A549 (cell line): ENCODE data around the gene ATXN7L1.

Source experiments
- CTCF ChIP-seq: fragments of >200 bp; sonication (Bioruptor Twin); formaldehyde crosslinking; IDR thresholded peaks from 3 replicates; pipeline ENCODE4 v1.5.1; 2016
- ESRRA ChIP-seq: fragments of 150-350 bp; IDR thresholded peaks from 2 replicates; pipeline ENCODE4 v1.6.1; 2014; ENCODE audit warnings: mild to moderate bottlenecking, low read length, borderline replicate concordance
- FOXS1 ChIP-seq: fragments of 250-450 bp; sonication (Bioruptor Pico); IDR thresholded peaks from 2 replicates; pipeline ENCODE4 v1.5.0; 2020; ENCODE audit warnings: mild to moderate bottlenecking, moderate library complexity
- KDM1A ChIP-seq: fragments of 200-600 bp; sonication (generic); IDR thresholded peaks from 2 replicates; pipeline ENCODE4 v1.6.1; 2016; ENCODE audit warnings: low read depth, mild to moderate bottlenecking
- MAX ChIP-seq: IDR thresholded peaks from 2 replicates; pipeline ENCODE4 v1.6.1; 2012
- POLR2A ChIP-seq: IDR thresholded peaks from 2 replicates; pipeline ENCODE4 v1.6.1; 2012; ENCODE audit warnings: mild to moderate bottlenecking, low read length
- RAD21 ChIP-seq, 2 experiments: fragments of >200 bp in 1 of 2; sonication (Bioruptor Twin) in 1 of 2; formaldehyde crosslinking in 1 of 2; IDR thresholded peaks in 1 of 2; conservative IDR thresholded peaks in 1 of 2; 2 replicates in 1 of 2; 3 replicates in 1 of 2; pipeline ENCODE4 v1.6.1; 2012 to 2018; ENCODE audit warnings: inconsistent platforms in 1 of 2
- TF ChIP-seq, protein P1 (sequence below): fragments of 200-600 bp; sonication (generic); IDR thresholded peaks from 2 replicates; pipeline ENCODE4 v1.6.1; 2016; ENCODE audit warnings: antibody characterized with exemption, mild to moderate bottlenecking, moderate library complexity
- TF ChIP-seq, protein P2 (sequence below): fragments of 250-450 bp; sonication (Bioruptor Pico); IDR thresholded peaks from 2 replicates; pipeline ENCODE4 v1.5.0; 2021; ENCODE audit warnings: mild to moderate bottlenecking, moderate library complexity, borderline replicate concordance
- TF ChIP-seq, protein P3 (sequence below): fragments of 450-650 bp; IDR thresholded peaks from 2 replicates; pipeline ENCODE4 v1.6.1; 2014; ENCODE audit warnings: antibody characterized with exemption

GRCh38 chr7:105577251-105577650 lies 299.1 kb downstream of the ATXN7L1 start:
- TF ChIP-seq, protein P1, sequence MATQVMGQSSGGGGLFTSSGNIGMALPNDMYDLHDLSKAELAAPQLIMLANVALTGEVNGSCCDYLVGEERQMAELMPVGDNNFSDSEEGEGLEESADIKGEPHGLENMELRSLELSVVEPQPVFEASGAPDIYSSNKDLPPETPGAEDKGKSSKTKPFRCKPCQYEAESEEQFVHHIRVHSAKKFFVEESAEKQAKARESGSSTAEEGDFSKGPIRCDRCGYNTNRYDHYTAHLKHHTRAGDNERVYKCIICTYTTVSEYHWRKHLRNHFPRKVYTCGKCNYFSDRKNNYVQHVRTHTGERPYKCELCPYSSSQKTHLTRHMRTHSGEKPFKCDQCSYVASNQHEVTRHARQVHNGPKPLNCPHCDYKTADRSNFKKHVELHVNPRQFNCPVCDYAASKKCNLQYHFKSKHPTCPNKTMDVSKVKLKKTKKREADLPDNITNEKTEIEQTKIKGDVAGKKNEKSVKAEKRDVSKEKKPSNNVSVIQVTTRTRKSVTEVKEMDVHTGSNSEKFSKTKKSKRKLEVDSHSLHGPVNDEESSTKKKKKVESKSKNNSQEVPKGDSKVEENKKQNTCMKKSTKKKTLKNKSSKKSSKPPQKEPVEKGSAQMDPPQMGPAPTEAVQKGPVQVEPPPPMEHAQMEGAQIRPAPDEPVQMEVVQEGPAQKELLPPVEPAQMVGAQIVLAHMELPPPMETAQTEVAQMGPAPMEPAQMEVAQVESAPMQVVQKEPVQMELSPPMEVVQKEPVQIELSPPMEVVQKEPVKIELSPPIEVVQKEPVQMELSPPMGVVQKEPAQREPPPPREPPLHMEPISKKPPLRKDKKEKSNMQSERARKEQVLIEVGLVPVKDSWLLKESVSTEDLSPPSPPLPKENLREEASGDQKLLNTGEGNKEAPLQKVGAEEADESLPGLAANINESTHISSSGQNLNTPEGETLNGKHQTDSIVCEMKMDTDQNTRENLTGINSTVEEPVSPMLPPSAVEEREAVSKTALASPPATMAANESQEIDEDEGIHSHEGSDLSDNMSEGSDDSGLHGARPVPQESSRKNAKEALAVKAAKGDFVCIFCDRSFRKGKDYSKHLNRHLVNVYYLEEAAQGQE: no peak
- TF ChIP-seq KDM1A (no peak), MAX (no peak), POLR2A (no peak), CTCF (no peak), ESRRA (no peak), FOXS1 (no peak), RAD21 (conservative IDR thresholded peaks at IDR 0.05 in 1 of 2, IDR thresholded peaks at IDR 0.05 in 1 of 2) (no peak)
- TF ChIP-seq, protein P2, sequence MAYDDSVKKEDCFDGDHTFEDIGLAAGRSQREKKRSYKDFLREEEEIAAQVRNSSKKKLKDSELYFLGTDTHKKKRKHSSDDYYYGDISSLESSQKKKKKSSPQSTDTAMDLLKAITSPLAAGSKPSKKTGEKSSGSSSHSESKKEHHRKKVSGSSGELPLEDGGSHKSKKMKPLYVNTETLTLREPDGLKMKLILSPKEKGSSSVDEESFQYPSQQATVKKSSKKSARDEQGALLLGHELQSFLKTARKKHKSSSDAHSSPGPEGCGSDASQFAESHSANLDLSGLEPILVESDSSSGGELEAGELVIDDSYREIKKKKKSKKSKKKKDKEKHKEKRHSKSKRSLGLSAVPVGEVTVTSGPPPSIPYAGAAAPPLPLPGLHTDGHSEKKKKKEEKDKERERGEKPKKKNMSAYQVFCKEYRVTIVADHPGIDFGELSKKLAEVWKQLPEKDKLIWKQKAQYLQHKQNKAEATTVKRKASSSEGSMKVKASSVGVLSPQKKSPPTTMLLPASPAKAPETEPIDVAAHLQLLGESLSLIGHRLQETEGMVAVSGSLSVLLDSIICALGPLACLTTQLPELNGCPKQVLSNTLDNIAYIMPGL (CRISPR knock-in tag): no peak
- TF ChIP-seq, protein P3, sequence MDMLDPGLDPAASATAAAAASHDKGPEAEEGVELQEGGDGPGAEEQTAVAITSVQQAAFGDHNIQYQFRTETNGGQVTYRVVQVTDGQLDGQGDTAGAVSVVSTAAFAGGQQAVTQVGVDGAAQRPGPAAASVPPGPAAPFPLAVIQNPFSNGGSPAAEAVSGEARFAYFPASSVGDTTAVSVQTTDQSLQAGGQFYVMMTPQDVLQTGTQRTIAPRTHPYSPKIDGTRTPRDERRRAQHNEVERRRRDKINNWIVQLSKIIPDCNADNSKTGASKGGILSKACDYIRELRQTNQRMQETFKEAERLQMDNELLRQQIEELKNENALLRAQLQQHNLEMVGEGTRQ: no peak
